ENCODE measurements around the gene CBLL2.
"Not testable (repeated sequence)": the region's sequence is repeated elsewhere in the genome, so short reads cannot be mapped to it uniquely, and the experiment has no call there.

The CBLL2 gene

GRCh38 chrX:22272613-22273012 lies at the start of gene CBLL2:
Gene CBLL2 (plus strand): TSS chrX:22272913. CDS start chrX:22272992, 79 bp downstream.
- no peak for DNase-seq

- DNase-seq: no peak
Measured at GRCh38 chrX:22234380-22234779, 38.3 kb upstream of the CBLL2 start.

GRCh38 chrX:22237479-22237878 lies 35.2 kb upstream of the CBLL2 start:
- no peak for DNase-seq

- DNase-seq: no peak
Measured at GRCh38 chrX:22246620-22247019, 26.1 kb upstream of the CBLL2 start.

- DNase-seq: no peak
Measured at GRCh38 chrX:22247169-22247568, 25.5 kb upstream of the CBLL2 start.

GRCh38 chrX:22248401-22248800 lies 24.3 kb upstream of the CBLL2 start:
- DNase-seq: no peak

GRCh38 chrX:22249371-22249770 lies 23.3 kb upstream of the CBLL2 start:
- DNase-seq: no peak

GRCh38 chrX:22268706-22269105 lies 4.0 kb upstream of the CBLL2 start:
- no peak for DNase-seq

- no peak for DNase-seq
Measured at GRCh38 chrX:22273714-22274317, 1.1 kb downstream of the CBLL2 start.

- DNase-seq: no peak
Measured at GRCh38 chrX:22276781-22277180, 4.1 kb downstream of the CBLL2 start.

- DNase-seq: no peak
Measured at GRCh38 chrX:22278375-22278774, 5.7 kb downstream of the CBLL2 start.

GRCh38 chrX:22289209-22289608 lies 16.5 kb downstream of the CBLL2 start:
- not testable (repeated sequence) for DNase-seq

- DNase-seq: no peak
Measured at GRCh38 chrX:22296871-22297270, 24.2 kb downstream of the CBLL2 start.

- DNase-seq: peak; percentile 80
Measured at GRCh38 chrX:22300130-22300529, 27.4 kb downstream of the CBLL2 start.

- DNase-seq: no peak
Measured at GRCh38 chrX:22310779-22311178, 38.1 kb downstream of the CBLL2 start.

- DNase-seq: no peak
Measured at GRCh38 chrX:22313766-22314165, 41.1 kb downstream of the CBLL2 start.

GRCh38 chrX:22314211-22314610 lies 41.5 kb downstream of the CBLL2 start:
- DNase-seq: no peak

- DNase-seq: no peak
Measured at GRCh38 chrX:22314692-22315091, 42.0 kb downstream of the CBLL2 start.

- DNase-seq: no peak
Measured at GRCh38 chrX:22315151-22315550, 42.4 kb downstream of the CBLL2 start.

- DNase-seq: no peak
Measured at GRCh38 chrX:22320236-22320873, 47.6 kb downstream of the CBLL2 start.

GRCh38 chrX:22323541-22323940 lies 50.8 kb downstream of the CBLL2 start:
- no peak for DNase-seq

Data from NCI-H1092 treated with DMSO at 0.1 percent for 48 hours (cell line).